Smooth muscle cell (in vitro differentiated cells): ENCODE results near the gene NRARP. TPM values are rescaled to one million over a fixed set of nuclear protein-coding genes. Genes with fewer than 3 reads are reported as not detected.
A peak's percentile ranks its signal among the peaks of the same experiment; 100 is the strongest.

ENCODE experiments used
- DNase-seq: peaks from one replicate; lab custom pipeline; 2025; ENCODE audit not compliant: unreplicated experiment; lab: John Stamatoyannopoulos, UW
- H2AFZ ChIP-seq: fragments of 200-600 bp; sonication (generic); 2 replicates; pipeline ENCODE4 v1.6.0; 2016; ENCODE audit warnings: antibody characterized with exemption, low read depth, mild to moderate bottlenecking
- H3F3A ChIP-seq: fragments of 200-600 bp; sonication (generic); 2 replicates; pipeline ENCODE4 v1.6.0; 2017; ENCODE audit warnings: antibody characterized with exemption, low read depth
- H3K27ac ChIP-seq: fragments of 200-600 bp; sonication (generic); 2 replicates; pipeline ENCODE4 v1.5.1; 2016; ENCODE audit warnings: low read depth, mild to moderate bottlenecking
- H3K27me3 ChIP-seq: fragments of 200-600 bp; sonication (generic); 2 replicates; pipeline ENCODE4 v1.6.1; 2016; ENCODE audit warnings: low read depth, mild to moderate bottlenecking
- H3K36me3 ChIP-seq: fragments of 200-600 bp; sonication (generic); 2 replicates; pipeline ENCODE4 v1.5.1; 2016; ENCODE audit warnings: low read depth
- H3K4me1 ChIP-seq: fragments of 200-600 bp; sonication (generic); 2 replicates; pipeline ENCODE4 v1.5.1; 2016; ENCODE audit warnings: low read depth
- H3K4me2 ChIP-seq: fragments of 200-600 bp; sonication (generic); 2 replicates; pipeline ENCODE4 v1.6.0; 2016; ENCODE audit warnings: mild to moderate bottlenecking
- H3K4me3 ChIP-seq: fragments of 200-600 bp; sonication (generic); 2 replicates; pipeline ENCODE4 v1.5.1; 2016; ENCODE audit warnings: mild to moderate bottlenecking
- H3K79me2 ChIP-seq: fragments of 200-600 bp; sonication (generic); 2 replicates; pipeline ENCODE4 v1.6.0; 2016; ENCODE audit warnings: low read depth, mild to moderate bottlenecking
- H3K9ac ChIP-seq: fragments of 200-600 bp; sonication (generic); 2 replicates; pipeline ENCODE4 v1.6.0; 2016; ENCODE audit warnings: low read depth
- H3K9me3 ChIP-seq: fragments of 200-600 bp; sonication (generic); replicated peaks from 2 replicates; pipeline ENCODE4 v1.5.1; 2016; ENCODE audit warnings: low read depth
- H4K20me1 ChIP-seq: fragments of 200-600 bp; sonication (generic); 2 replicates; pipeline ENCODE4 v1.6.0; 2016; ENCODE audit warnings: low read depth
- WGBS: methylation state at CpG from one replicate; pipeline ENCODE4 v1.1.7; 2016; ENCODE audit warnings: low lambda C conversion rate; 5-methylcytosine and 5-hydroxymethylcytosine counted together
- polyA plus RNA-seq: library from polyadenylated mRNA; unstranded; fragments of >200 nt; fragmentation: Nextera tagmentation; extraction: Ambion mirVana; gene quantifications from 2 replicates; pipeline ENCODE4 v1.2.1, GENCODE V29; 2016
- total RNA-seq: library from RNA; depleted of rRNA; stranded (reverse); fragments of >200 nt; gene quantifications from 2 replicates; pipeline ENCODE4 v1.2.3, GENCODE V29; 2014
- TF ChIP-seq, protein P1 (sequence below): fragments of 200-600 bp; sonication (generic); IDR thresholded peaks from 2 replicates; pipeline ENCODE4 v1.5.1; 2017; ENCODE audit warnings: borderline replicate concordance, mild to moderate bottlenecking, antibody characterized with exemption; ENCODE audit not compliant: insufficient read depth, poor library complexity, severe bottlenecking

Gene NRARP
- total and polyA plus RNA-seq, 2 experiments from 2014 or later, result 3.0 to 3.7 TPM

DNA sequence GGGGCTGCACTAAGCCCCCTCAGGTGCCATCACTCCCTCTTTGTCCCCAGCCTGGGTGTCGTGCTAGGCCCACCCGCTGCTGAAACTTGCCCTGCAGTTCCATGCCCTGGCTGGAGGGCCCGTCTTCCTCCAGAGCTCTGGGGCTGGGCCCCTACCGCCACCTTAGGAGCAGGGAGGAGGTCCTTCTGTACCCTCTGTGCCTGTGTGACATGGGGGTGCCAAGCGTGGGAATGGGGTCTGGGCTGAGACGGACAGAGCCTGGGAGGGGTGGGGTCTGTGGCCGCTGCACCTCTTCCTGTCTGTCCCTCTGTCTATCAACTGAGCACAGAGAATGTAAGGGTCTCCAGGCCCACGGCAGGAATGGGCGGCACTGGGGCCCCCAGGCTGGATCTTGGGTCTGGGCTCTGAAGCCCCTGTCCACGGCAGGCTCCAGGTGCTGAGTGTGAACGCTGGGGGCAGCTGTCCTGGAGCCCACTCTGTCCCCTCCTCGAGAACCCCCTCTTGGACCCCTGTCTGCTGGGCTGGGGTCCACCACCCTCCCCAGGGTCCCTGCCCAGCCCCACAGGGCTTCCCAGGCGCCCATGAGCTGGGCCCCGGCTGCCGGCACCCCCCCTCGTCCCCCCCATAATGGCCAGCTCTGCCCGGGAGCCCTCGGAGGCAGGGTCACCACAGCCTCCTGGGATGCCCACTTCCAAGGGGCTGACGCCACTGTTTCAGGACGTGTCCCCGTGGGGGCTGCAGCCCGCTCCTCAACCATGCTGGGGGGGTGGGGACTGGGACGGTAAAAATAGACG lies 15.8 kb upstream of the NRARP start:
- Histone ChIP-seq H4K20me1 (no peaks in the 10 kb centered on the region), H3K4me3 (no peak overlapping the region), H3K79me2 (no peaks in the 10 kb centered on the region), H3K36me3 (no peaks in the 10 kb centered on the region), H3F3A (no peaks in the 10 kb centered on the region), H3K4me1 (peaks cover 26% of the 10 kb centered on the region), H2AFZ (no peak overlapping the region), H3K27ac (no peak overlapping the region), H3K9me3 (no peaks in the 10 kb centered on the region), H3K27me3 (no peaks in the 10 kb centered on the region), H3K9ac (no peak overlapping the region), H3K4me2 (no peak overlapping the region)
- WGBS, result 91% methylated on average over 18 of the region's 24 CpGs
- no peak for DNase-seq
- TF ChIP-seq, protein P1, sequence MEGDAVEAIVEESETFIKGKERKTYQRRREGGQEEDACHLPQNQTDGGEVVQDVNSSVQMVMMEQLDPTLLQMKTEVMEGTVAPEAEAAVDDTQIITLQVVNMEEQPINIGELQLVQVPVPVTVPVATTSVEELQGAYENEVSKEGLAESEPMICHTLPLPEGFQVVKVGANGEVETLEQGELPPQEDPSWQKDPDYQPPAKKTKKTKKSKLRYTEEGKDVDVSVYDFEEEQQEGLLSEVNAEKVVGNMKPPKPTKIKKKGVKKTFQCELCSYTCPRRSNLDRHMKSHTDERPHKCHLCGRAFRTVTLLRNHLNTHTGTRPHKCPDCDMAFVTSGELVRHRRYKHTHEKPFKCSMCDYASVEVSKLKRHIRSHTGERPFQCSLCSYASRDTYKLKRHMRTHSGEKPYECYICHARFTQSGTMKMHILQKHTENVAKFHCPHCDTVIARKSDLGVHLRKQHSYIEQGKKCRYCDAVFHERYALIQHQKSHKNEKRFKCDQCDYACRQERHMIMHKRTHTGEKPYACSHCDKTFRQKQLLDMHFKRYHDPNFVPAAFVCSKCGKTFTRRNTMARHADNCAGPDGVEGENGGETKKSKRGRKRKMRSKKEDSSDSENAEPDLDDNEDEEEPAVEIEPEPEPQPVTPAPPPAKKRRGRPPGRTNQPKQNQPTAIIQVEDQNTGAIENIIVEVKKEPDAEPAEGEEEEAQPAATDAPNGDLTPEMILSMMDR, result no peak

DNA sequence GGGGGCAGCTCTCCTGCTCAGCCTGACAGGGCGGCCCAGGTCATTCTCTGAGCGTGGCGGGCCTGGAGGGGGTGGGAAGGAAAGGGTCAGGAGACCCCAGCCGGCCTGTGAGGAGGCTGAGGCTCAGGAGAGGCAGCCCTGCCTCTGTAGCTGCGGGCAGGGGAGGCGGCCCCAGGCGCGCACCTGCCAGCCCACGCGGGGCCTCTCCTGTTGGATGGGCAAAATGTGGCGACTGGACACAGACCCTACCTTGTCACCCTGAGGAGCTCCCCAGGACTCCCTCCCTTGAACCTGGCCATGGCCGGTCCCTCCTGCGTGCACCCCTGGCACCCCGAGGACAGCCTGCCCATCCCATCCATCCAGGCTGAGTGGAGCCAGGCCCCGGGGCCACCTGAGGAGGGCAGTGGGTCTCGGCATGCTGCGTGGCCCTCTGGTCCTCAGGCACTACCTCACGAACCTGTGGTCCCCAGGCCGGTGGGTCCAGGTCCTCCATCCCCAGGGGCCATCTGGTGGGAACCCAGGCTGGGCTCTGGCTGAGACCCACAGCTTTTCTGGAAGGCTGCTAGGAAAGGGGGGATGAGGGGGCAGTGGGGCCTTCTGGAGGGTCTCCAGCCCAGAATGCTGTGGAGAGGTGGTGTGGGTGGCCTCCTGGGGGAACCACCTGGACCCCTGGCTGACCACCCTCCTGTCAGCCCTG lies 15.1 kb upstream of the NRARP start:
- H4K20me1 ChIP-seq, result no peaks in the 10 kb centered on the region
- no peak overlapping the region for H3K4me3 ChIP-seq
- H3K27me3 ChIP-seq, result no peaks in the 10 kb centered on the region
- H3K79me2 ChIP-seq, result no peaks in the 10 kb centered on the region
- TF ChIP-seq, protein P1, result no peak
- DNase-seq, result no peak
- H3K4me1 ChIP-seq, result peaks cover 26% of the 10 kb centered on the region
- H3K9ac ChIP-seq, result no peak overlapping the region
- H3F3A ChIP-seq, result no peaks in the 10 kb centered on the region
- no peak overlapping the region for H3K27ac ChIP-seq
- no peaks in the 10 kb centered on the region for H3K9me3 ChIP-seq
- no peak overlapping the region for H3K4me2 ChIP-seq
- no peak overlapping the region for H2AFZ ChIP-seq
- H3K36me3 ChIP-seq, result no peaks in the 10 kb centered on the region
- WGBS, result 95% methylated on average over 16 of the region's 19 CpGs

DNA sequence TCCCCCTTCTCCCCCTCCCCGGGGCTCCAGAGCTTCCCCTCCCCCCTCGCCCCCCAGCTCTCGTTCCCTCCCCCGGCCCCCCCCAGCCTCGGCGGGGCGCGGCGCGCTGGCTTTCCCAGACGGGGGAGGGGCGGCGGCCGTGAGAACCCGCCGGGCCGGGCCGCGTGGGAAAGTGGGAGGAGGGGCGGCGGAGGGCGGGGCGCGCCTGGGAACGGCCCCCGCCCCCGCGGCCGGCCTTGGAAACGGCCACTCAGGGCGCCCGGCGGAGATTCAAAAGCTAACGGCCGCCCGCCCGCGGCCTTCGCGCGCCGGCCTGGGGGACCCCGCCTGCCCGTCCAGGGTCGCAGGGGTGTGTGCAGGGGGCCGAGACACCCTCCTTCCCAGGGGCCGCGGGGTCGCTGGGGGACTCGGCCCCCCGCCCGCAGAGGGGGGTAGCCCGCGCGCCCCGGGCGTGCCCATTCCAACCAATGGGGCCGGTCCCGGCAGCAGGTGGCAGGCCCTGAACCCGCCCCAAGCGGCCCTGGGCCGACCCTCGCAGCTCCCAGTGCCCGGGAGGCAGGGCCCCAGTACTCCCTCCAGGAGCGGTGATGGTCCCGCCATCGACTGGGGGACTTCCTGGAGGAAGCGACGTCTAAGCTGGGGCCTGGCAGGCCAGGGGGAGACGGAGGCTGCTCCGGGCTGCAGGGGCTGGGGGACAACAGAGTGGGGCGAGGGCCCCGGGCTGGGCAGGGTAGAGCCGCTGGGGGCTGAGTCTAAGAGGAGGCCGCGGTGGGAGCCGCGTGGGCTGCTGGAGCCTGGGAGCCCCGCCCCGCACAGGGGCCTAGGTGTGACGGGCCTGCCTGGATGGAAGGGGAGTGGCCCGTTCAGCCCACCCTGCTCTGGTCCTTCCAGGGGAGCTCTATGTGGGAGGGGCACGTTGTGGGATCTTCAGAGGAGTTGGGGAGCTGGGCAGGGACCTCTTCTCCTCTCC lies 14.2 kb upstream of the NRARP start:
- Histone ChIP-seq H3K27me3 (no peaks in the 10 kb centered on the region), H3K9me3 (no peaks in the 10 kb centered on the region), H3K4me1 (peaks cover 26% of the 10 kb centered on the region), H3K79me2 (no peaks in the 10 kb centered on the region), H3F3A (no peaks in the 10 kb centered on the region), H3K4me2 (peak overlapping the region; percentile 90), H3K9ac (no peak overlapping the region), H3K27ac (no peak overlapping the region), H3K36me3 (no peaks in the 10 kb centered on the region), H2AFZ (no peak overlapping the region), H4K20me1 (no peaks in the 10 kb centered on the region), H3K4me3 (peak overlapping the region; percentile 39)
- 23% methylated on average over 30 of the region's 83 CpGs for WGBS
- TF ChIP-seq, protein P1, result no peak
- DNase-seq, result no peak
